Osteoblast (primary cell): ENCODE data around the gene NEK8. TPM values are rescaled to one million over a fixed set of nuclear protein-coding genes. Genes with fewer than 3 reads are reported as not detected.

Source experiments
- DNase-seq: peaks from one replicate; pipeline ENCODE4 v3.0.0; 2011; ENCODE audit warnings: low spot score, mixed read lengths; ENCODE audit not compliant: insufficient read length; ENCODE audit errors: missing footprints
- H2AFZ ChIP-seq: 2 replicates; pipeline ENCODE4 v1.6.0; 2011; ENCODE audit warnings: mild to moderate bottlenecking, low read length
- H3K27ac ChIP-seq: 2 replicates; pipeline ENCODE4 v1.5.1; 2011; ENCODE audit warnings: mild to moderate bottlenecking, low read depth, low read length, moderate library complexity
- H3K27me3 ChIP-seq: 2 replicates; pipeline ENCODE4 v1.6.0; 2012; ENCODE audit warnings: mild to moderate bottlenecking, control low read depth, inconsistent platforms, low read length, moderate library complexity; ENCODE audit not compliant: insufficient read depth
- H3K36me3 ChIP-seq: 2 replicates; pipeline ENCODE4 v1.5.1; 2011; ENCODE audit warnings: mild to moderate bottlenecking, low read length, control low read depth, moderate library complexity; ENCODE audit not compliant: insufficient read depth
- H3K4me1 ChIP-seq: 2 replicates; pipeline ENCODE4 v1.5.1; 2011; ENCODE audit warnings: mild to moderate bottlenecking, low read length, control low read depth, moderate library complexity; ENCODE audit not compliant: insufficient read depth
- H3K4me2 ChIP-seq: 2 replicates; pipeline ENCODE4 v1.6.0; 2011; ENCODE audit warnings: mild to moderate bottlenecking, low read length; ENCODE audit not compliant: insufficient read depth
- H3K4me3 ChIP-seq: fragments of 200-600 bp; sonication (generic); 3 replicates; pipeline ENCODE4 v1.5.1; 2012; ENCODE audit warnings: mild to moderate bottlenecking, low read length, inconsistent platforms; ENCODE audit not compliant: insufficient read depth
- H3K79me2 ChIP-seq: 2 replicates; pipeline ENCODE4 v1.6.0; 2012; ENCODE audit warnings: mild to moderate bottlenecking, low read length, control low read depth, inconsistent platforms; ENCODE audit not compliant: insufficient read depth
- H3K9me3 ChIP-seq: 2 replicates; pipeline ENCODE4 v1.5.1; 2011; ENCODE audit warnings: low read depth, low read length, control low read depth
- H4K20me1 ChIP-seq: 2 replicates; pipeline ENCODE4 v1.6.0; 2012; ENCODE audit warnings: mild to moderate bottlenecking, low read length, control low read depth; ENCODE audit not compliant: insufficient read depth
- CTCF ChIP-seq: IDR thresholded peaks from 2 replicates; pipeline ENCODE4 v1.5.1; 2011; ENCODE audit warnings: mild to moderate bottlenecking, low read depth, low read length, moderate library complexity; ENCODE audit errors: extremely low read depth
- total RNA-seq: library from RNA; depleted of rRNA; stranded (reverse); fragments of >200 nt; gene quantifications from 2 replicates; pipeline ENCODE4 v1.2.3, GENCODE V29; 2012

Gene NEK8
- total RNA-seq, 1 donor: 7.2 TPM

- no peaks in the 10 kb centered on the region for H3K9me3 ChIP-seq
- H2AFZ ChIP-seq: no peak overlapping the region
- peaks cover 97% of the 10 kb centered on the region for H3K36me3 ChIP-seq
- no peaks in the 10 kb centered on the region for H3K4me1 ChIP-seq
- H3K4me2 ChIP-seq: no peak overlapping the region
- H3K4me3 ChIP-seq: no peak overlapping the region
- no peak overlapping the region for H3K27ac ChIP-seq
- H3K27me3 ChIP-seq: no peaks in the 10 kb centered on the region
- no peaks in the 10 kb centered on the region for H3K79me2 ChIP-seq
- no peak for DNase-seq
- H4K20me1 ChIP-seq: peaks cover 2% of the 10 kb centered on the region
- TF ChIP-seq CTCF: no peak
Measured at GRCh38 chr17:28686296-28686695, 42.3 kb upstream of the NEK8 start.

- Histone ChIP-seq H3K4me3 (no peak overlapping the region), H3K9me3 (no peaks in the 10 kb centered on the region), H2AFZ (no peak overlapping the region), H3K4me2 (no peak overlapping the region), H3K27me3 (no peaks in the 10 kb centered on the region), H3K36me3 (peaks cover 84% of the 10 kb centered on the region), H4K20me1 (peaks cover 2% of the 10 kb centered on the region), H3K4me1 (no peaks in the 10 kb centered on the region), H3K79me2 (no peaks in the 10 kb centered on the region), H3K27ac (no peak overlapping the region)
- no peak for DNase-seq
- no peak for TF ChIP-seq CTCF
Measured at GRCh38 chr17:28688481-28688880, 40.1 kb upstream of the NEK8 start.

GRCh38 chr17:28689011-28689410 is 39.6 kb upstream of the NEK8 start:
- Histone ChIP-seq H4K20me1 (peaks cover 2% of the 10 kb centered on the region), H3K79me2 (no peaks in the 10 kb centered on the region), H3K4me2 (no peak overlapping the region), H3K4me3 (no peak overlapping the region), H3K27me3 (no peaks in the 10 kb centered on the region), H3K4me1 (no peaks in the 10 kb centered on the region), H3K27ac (no peak overlapping the region), H3K36me3 (peaks cover 84% of the 10 kb centered on the region), H2AFZ (no peak overlapping the region), H3K9me3 (no peaks in the 10 kb centered on the region)
- TF ChIP-seq CTCF: no peak
- DNase-seq: no peak

- TF ChIP-seq CTCF: no peak
- H3K36me3 ChIP-seq: peaks cover 86% of the 10 kb centered on the region
- DNase-seq: no peak
- H3K27me3 ChIP-seq: no peaks in the 10 kb centered on the region
- H3K27ac ChIP-seq: no peak overlapping the region
- peaks cover 2% of the 10 kb centered on the region for H4K20me1 ChIP-seq
- no peak overlapping the region for H3K4me2 ChIP-seq
- H3K9me3 ChIP-seq: no peaks in the 10 kb centered on the region
- H3K79me2 ChIP-seq: no peaks in the 10 kb centered on the region
- H2AFZ ChIP-seq: no peak overlapping the region
- no peaks in the 10 kb centered on the region for H3K4me1 ChIP-seq
- H3K4me3 ChIP-seq: no peak overlapping the region
Measured at GRCh38 chr17:28693869-28694268, 34.7 kb upstream of the NEK8 start.
